Measurements from ENCODE around the gene LPCAT2. TPM values are rescaled to one million over a fixed set of nuclear protein-coding genes. Genes with fewer than 3 reads are reported as not detected.

LPCAT2 gene
- total RNA-seq, 4 donors from 2014 or later, result 4.6 to 66.0 (median 10.9) TPM

DNA sequence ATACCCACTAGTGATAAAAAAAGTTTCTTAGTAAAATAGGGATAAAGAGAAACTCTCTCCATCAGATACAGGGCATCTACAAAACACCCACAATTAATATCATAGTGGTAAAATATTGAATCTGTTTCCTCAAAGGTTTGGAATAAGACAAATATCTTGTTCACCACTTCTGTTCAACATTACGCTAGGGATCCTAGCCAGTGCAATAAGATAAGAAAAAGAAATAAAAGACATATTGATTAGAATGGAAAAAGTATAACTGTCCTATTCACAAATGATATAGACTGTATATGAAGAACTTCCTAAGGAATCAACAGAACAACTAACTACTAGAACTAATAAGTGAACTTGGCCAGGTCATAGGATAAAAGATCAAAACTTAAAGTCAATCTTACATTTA, 12.9 kb downstream of the LPCAT2 start:
- H3K4me1 ChIP-seq, result no peaks in the 10 kb centered on the region
- H3K27me3 ChIP-seq, result no peaks in the 10 kb centered on the region
- H3K36me3 ChIP-seq, result no peaks in the 10 kb centered on the region
- H3K9me3 ChIP-seq, result peaks cover 0 to 11% (median 0%) of the 10 kb centered on the region in 4 donors
- H3K27ac ChIP-seq, result no peak overlapping the region
- no peak for TF ChIP-seq POLR2A (IDR thresholded peaks at IDR 0.05)
- no peak for DNase-seq
- H3K4me3 ChIP-seq, result no peak overlapping the region

DNA sequence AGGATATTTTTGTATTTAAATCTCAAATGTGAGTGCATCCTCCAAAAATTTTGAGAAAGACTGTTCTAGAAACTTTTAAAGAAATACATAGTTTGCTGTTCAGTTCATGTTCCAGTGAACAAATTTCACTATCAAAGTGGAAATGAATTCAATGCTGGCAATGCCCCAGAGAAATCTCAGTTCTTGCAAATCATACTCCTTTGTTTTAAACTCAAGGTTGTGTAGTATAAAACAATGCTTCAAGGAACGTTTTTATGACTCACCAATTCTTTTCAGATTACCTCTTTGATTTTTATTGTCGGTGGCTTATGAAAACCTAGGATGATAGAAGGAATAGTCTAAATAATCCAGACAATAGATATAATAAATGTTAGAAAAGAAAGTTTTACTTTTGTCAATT, 17.6 kb downstream of the LPCAT2 start:
- peaks cover 0 to 11% (median 0%) of the 10 kb centered on the region in 4 donors for H3K9me3 ChIP-seq
- H3K4me1 ChIP-seq, result no peaks in the 10 kb centered on the region
- no peaks in the 10 kb centered on the region for H3K36me3 ChIP-seq
- no peak overlapping the region for H3K27ac ChIP-seq
- no peak for TF ChIP-seq POLR2A (IDR thresholded peaks at IDR 0.05)
- TF ChIP-seq, protein P1, sequence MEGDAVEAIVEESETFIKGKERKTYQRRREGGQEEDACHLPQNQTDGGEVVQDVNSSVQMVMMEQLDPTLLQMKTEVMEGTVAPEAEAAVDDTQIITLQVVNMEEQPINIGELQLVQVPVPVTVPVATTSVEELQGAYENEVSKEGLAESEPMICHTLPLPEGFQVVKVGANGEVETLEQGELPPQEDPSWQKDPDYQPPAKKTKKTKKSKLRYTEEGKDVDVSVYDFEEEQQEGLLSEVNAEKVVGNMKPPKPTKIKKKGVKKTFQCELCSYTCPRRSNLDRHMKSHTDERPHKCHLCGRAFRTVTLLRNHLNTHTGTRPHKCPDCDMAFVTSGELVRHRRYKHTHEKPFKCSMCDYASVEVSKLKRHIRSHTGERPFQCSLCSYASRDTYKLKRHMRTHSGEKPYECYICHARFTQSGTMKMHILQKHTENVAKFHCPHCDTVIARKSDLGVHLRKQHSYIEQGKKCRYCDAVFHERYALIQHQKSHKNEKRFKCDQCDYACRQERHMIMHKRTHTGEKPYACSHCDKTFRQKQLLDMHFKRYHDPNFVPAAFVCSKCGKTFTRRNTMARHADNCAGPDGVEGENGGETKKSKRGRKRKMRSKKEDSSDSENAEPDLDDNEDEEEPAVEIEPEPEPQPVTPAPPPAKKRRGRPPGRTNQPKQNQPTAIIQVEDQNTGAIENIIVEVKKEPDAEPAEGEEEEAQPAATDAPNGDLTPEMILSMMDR (IDR thresholded peaks at IDR 0.05), result no peak
- DNase-seq, result no peak
- no peaks in the 10 kb centered on the region for H3K27me3 ChIP-seq
- H3K4me3 ChIP-seq, result no peak overlapping the region

DNA sequence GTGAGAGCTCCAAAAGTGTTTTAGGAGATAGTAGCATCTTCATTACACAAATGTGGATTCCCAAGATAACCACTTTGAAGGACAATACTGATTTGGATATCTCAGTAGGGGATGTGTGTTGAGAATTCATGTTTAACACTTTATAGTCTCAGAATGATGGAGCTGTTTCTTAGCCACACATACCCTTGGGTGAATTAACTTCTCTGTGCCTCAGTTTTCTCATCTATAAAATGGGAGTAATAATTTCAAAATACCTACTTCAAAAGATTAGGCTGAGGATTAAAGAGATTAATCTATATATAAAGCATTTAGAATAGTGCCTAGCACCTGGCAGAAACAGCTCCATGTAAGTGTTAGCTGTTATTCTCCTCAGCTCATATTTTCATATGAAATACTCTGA, 19.0 kb downstream of the LPCAT2 start:
- no peak overlapping the region for H3K27ac ChIP-seq
- H3K9me3 ChIP-seq, result no peaks in the 10 kb centered on the region
- H3K4me3 ChIP-seq, result no peak overlapping the region
- TF ChIP-seq, protein P1 (IDR thresholded peaks at IDR 0.05), result no peak
- no peak for TF ChIP-seq POLR2A (IDR thresholded peaks at IDR 0.05)
- H3K4me1 ChIP-seq, result no peaks in the 10 kb centered on the region
- no peaks in the 10 kb centered on the region for H3K36me3 ChIP-seq
- H3K27me3 ChIP-seq, result no peaks in the 10 kb centered on the region
- DNase-seq, result no peak

DNA sequence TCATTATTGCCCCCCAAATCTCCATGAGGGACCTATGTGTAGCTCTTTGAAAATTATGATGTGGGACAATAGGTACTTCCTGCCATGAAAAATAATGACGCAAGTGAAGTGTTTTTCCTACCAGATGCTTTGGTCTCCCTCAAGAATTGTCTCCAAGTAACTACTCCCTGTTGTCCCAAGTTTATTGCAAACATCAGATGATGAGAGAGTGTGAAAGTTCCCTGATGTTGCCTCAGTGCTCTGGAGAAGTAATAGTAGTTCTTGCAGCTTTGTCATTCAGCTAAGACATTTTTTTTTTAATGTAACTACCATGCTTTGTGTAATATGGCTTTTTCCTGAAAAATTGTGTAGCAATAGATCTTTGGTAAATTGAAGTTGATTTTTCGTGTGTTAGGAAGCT, 20.1 kb downstream of the LPCAT2 start:
- H3K4me3 ChIP-seq, result no peak overlapping the region
- H3K27ac ChIP-seq, result no peak overlapping the region
- H3K36me3 ChIP-seq, result no peaks in the 10 kb centered on the region
- H3K27me3 ChIP-seq, result no peaks in the 10 kb centered on the region
- no peaks in the 10 kb centered on the region for H3K9me3 ChIP-seq
- no peaks in the 10 kb centered on the region for H3K4me1 ChIP-seq
- no peak for TF ChIP-seq POLR2A (IDR thresholded peaks at IDR 0.05)
- TF ChIP-seq, protein P1 (IDR thresholded peaks at IDR 0.05), result no peak
- no peak for DNase-seq

DNA sequence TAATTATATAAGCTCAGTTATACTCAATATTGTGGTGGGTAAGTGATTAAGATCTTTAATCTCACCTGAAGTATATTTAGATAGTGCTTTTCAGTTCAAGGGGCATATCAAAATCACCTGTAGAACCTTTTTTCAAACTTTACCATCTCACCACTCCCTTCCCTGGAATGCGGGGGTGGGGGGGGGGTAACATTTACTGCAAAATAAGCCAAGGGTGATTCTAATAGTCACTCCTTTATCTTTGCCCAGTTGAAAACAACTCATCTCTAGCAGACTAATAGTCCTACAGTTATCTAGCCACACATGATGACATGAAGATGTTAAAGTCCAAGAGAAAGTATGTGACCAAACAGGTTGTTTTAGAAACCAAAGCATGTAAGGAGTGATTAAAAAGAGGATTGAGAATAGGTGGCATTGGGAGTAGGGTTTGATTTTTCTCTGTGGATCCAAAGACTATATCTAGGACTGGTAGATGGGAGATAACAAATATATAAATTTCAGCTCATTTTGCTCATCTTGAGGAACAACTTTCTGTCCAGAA, 21.5 kb downstream of the LPCAT2 start:
- TF ChIP-seq, protein P1 (IDR thresholded peaks at IDR 0.05), result no peak
- no peaks in the 10 kb centered on the region for H3K9me3 ChIP-seq
- H3K36me3 ChIP-seq, result no peaks in the 10 kb centered on the region
- no peaks in the 10 kb centered on the region for H3K27me3 ChIP-seq
- H3K4me1 ChIP-seq, result no peaks in the 10 kb centered on the region
- no peak overlapping the region for H3K4me3 ChIP-seq
- DNase-seq, result no peak
- no peak overlapping the region for H3K27ac ChIP-seq

DNA sequence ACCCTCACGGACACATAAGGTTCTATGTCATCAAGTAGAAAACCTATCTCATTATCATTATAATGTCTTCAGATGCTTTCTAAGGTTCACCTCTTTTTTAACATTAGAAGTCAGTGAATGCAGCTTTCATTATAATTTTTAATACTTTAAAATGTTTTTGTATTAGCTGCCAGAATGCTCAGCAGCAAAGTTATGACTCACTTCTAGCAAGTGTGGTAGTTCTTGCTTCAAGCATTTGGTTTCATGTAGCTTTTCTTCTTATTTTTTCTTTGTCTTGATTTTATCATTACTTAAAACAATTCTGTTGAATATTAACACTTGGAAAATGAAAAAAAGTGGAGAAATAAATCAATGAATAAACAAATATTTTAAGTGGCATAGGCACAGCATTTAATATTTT, 23.4 kb downstream of the LPCAT2 start:
- no peaks in the 10 kb centered on the region for H3K9me3 ChIP-seq
- no peak overlapping the region for H3K27ac ChIP-seq
- no peaks in the 10 kb centered on the region for H3K36me3 ChIP-seq
- H3K4me1 ChIP-seq, result no peaks in the 10 kb centered on the region
- no peak for TF ChIP-seq POLR2A (IDR thresholded peaks at IDR 0.05)
- TF ChIP-seq, protein P1 (IDR thresholded peaks at IDR 0.05), result no peak
- DNase-seq, result no peak
- no peak overlapping the region for H3K4me3 ChIP-seq
- no peaks in the 10 kb centered on the region for H3K27me3 ChIP-seq

Data from Peyer's patch (tissue), 4 donors.